AG04450 (cell line): ENCODE data around the gene BMP5. TPM values are rescaled to one million over a fixed set of nuclear protein-coding genes. Genes with fewer than 3 reads are reported as not detected.
A peak's percentile ranks its signal among the peaks of the same experiment; 100 is the strongest.

ENCODE experiments used
- CTCF ChIA-PET: fragments of 300-600, 350-600 bp; formaldehyde crosslinking; extraction: SDS; loops from one replicate; lab custom pipeline; 2022; ENCODE audit warnings: antibody characterized with exemption, inconsistent platforms; lab: Charles Lee
- POLR2A ChIA-PET: fragments of 350-600 bp; formaldehyde crosslinking; extraction: SDS; loops from one replicate; lab custom pipeline; 2021; ENCODE audit warnings: antibody characterized with exemption, inconsistent platforms; lab: Yijun Ruan, JAX
- DNase-seq: peaks from one replicate; pipeline ENCODE4 v3.0.0-alpha.2; 2011; ENCODE audit warnings: low read depth, low spot score
- H3K27ac ChIP-seq: one replicate; pipeline ENCODE4 v1.5.1; 2012; ENCODE audit warnings: low read depth, low read length, control low read depth
- H3K27me3 ChIP-seq: one replicate; pipeline ENCODE4 v1.6.0; 2012; ENCODE audit warnings: low read length; ENCODE audit not compliant: control insufficient read depth, insufficient read depth
- H3K4me3 ChIP-seq: 2 replicates; pipeline ENCODE4 v1.5.1; 2011; ENCODE audit warnings: mild to moderate bottlenecking, low read depth, low read length, control low read depth
- H3K9me3 ChIP-seq: 2 replicates; pipeline ENCODE4 v1.5.1; 2012; ENCODE audit warnings: low read length; ENCODE audit not compliant: control insufficient read depth, insufficient read depth
- CTCF ChIP-seq: IDR thresholded peaks from 2 replicates; pipeline ENCODE4 v1.5.1; 2011; ENCODE audit warnings: low read depth, low read length, control low read depth, inconsistent platforms
- polyA plus RNA-seq: library from polyadenylated mRNA; depleted of rRNA; stranded (reverse); fragments of >200 nt; gene quantifications from 2 replicates; pipeline ENCODE4 v1.2.3, GENCODE V29; 2011

Gene BMP5
- polyA plus RNA-seq, 1 experiment, result 0.63 TPM

GRCh38 chr6:55713436-55713835 lies 162.0 kb downstream of the BMP5 start:
- CTCF ChIA-PET, result no interaction called here
- peak; percentile 84 for DNase-seq
- Histone ChIP-seq H3K4me3 (no peak overlapping the region), H3K27ac (no peak overlapping the region), H3K27me3 (no peaks in the 10 kb centered on the region), H3K9me3 (no peaks in the 10 kb centered on the region)
- no peak for TF ChIP-seq CTCF
- POLR2A ChIA-PET, result no interaction called here

- H3K27me3 ChIP-seq, result no peaks in the 10 kb centered on the region
- CTCF ChIA-PET, result interaction anchor here (1.1 kb wide), 1 partner anchor 262 kb away, joined by 3 read pairs; no protein-coding TSS in a partner anchor
- POLR2A ChIA-PET, result no interaction called here
- no peak overlapping the region for H3K27ac ChIP-seq
- peaks cover 3% of the 10 kb centered on the region; the same call in 1 of the 2 replicates for H3K9me3 ChIP-seq
- no peak for TF ChIP-seq CTCF
- H3K4me3 ChIP-seq, result no peak overlapping the region
- no peak for DNase-seq
Measured at GRCh38 chr6:55708711-55709110, 166.7 kb downstream of the BMP5 start.

- ChIA-PET CTCF (no interaction called here), POLR2A (no interaction called here)
- no peak for TF ChIP-seq CTCF
- peaks cover 3% of the 10 kb centered on the region; the same call in 1 of the 2 replicates for H3K9me3 ChIP-seq
- H3K27ac ChIP-seq, result no peak overlapping the region
- no peaks in the 10 kb centered on the region for H3K27me3 ChIP-seq
- H3K4me3 ChIP-seq, result no peak overlapping the region
- no peak for DNase-seq
Measured at GRCh38 chr6:55705451-55706440, 169.6 kb downstream of the BMP5 start.

GRCh38 chr6:55704421-55704820 lies 171.0 kb downstream of the BMP5 start:
- H3K27me3 ChIP-seq, result no peaks in the 10 kb centered on the region
- CTCF ChIA-PET, result no interaction called here
- POLR2A ChIA-PET, result no interaction called here

More at GRCh38 chr6:55704421-55704820, 171.0 kb downstream of the BMP5 start:
- TF ChIP-seq CTCF, result no peak
- Histone ChIP-seq H3K4me3 (no peak overlapping the region), H3K27ac (no peak overlapping the region), H3K9me3 (peaks cover 3% of the 10 kb centered on the region; the same call in 1 of the 2 replicates)
- DNase-seq, result no peak
